ENCODE measurements around the gene TMEM43.

Gene TMEM43

DNA sequence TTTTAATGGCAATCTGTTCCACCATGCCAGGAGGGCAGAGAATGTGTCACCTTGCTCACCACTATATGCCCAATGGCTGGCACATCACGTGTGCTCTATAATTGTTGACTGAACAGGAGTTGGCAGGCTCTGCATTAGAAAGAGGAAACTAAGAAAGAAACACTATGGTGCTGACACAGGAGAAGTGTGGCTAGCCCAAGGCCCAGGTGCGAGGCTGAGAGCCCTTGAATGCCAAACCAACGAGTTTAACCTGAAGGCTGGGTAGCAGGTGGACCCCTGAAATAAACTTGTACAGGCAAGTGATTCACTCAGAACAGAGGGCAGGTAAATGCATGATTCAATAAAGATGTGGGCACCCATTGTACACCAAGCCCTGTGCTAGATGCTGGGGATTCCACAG lies 2.6 kb upstream of the TMEM43 start:
- DNase-seq, result no peak

GRCh38 chr3:14123308-14124222 lies 1.3 kb upstream of the TMEM43 start:
- peak; percentile 24 for DNase-seq

DNA sequence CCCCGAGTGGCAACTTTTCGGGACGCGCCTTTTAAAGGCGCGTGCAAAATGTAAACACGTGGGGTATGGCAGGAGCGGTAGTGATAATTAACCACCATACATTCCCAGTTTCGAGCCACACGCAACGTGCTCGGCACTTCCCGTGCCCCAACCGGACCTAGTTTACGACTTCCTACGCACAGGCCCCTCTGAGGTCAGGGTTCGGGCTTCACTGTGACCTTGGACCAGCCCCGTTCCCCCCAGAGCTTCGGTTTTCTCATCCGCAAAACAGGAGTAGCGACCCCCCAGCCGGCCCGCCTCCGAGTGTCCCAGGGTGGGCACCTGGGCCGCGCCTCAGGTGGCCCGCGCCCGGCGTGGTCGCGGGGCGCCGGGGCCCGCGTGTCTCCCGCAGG lies 633 bp upstream of the TMEM43 start:
- DNase-seq, result peak; percentile 84

DNA sequence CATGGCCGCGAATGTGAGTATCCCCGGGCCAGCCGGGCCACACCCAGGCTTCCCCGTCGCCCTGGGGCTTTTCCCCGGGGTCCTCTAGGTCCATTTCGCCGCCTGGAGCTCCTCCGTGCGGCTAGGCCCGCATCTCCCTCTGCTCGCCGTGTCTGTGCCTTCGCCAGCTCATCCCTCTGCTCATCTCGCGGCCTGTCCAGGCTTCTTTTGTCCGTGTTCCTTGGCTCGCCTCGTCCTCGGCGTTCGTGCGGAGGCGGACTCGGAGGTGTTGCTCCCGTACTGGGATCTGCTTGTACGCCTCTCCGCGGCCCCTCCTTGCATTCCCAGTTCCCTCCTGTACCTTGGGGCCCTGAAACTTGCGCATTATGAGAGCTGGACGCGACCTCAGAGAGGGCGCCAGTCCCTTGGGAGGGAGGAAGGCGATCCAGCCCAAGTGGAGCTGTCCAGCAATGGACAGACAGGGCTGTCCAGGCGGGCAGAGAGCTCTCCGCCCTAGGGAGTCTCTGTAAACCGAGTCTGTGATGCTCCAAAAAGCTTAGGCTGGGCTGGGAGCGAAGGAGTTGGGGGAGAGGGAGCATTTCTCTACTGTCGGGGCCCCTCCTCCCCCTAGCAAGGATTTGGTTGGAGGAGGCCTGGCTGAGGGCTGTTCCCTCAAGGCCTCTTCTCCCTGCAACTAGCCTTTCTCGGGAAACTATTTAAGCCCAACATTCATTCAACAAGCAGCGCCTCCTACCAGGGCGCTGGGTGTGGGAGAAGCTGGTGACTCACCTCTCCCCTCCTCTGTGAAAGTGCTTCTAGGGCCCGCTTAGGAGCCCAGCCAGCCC lies 553 bp downstream of the TMEM43 start:
- peak; percentile 93 for DNase-seq

- no peak for DNase-seq
These were observed 1.4 kb downstream of the TMEM43 start for GRCh38 chr3:14126017-14126886.

- DNase-seq, result peak; percentile 31
These were observed 2.1 kb downstream of the TMEM43 start for GRCh38 chr3:14126887-14127505.

DNA sequence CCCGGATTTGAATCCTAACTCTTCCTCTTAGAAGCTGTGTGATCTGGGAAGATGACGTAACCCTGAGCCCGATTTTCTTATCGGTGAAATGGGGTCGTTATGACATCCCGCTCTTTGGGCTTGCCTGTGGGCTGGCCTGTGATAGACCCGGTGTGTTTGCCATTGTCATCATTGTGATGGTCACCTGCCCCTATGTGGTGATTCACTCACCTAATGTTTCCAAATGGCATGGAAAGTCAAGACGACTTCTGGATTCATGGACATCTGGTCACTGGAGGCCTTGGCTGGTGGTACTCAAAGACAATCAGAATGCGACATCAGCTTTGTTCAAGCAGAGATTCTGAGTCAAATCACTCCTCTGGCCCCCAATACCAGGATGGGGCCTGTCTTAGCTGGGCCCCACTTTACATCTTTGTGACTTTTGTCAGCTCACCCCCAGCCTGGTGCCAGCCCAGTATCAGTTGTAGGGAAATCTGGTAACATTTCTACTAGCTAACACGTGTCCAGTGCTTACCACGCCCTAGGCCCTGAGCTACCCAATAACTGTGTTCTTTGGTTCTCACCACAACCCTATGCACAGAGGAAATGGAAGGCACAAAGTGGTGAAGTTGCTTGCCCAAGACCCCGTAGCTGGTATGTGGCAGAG lies 2.8 kb downstream of the TMEM43 start:
- DNase-seq, result no peak

DNA sequence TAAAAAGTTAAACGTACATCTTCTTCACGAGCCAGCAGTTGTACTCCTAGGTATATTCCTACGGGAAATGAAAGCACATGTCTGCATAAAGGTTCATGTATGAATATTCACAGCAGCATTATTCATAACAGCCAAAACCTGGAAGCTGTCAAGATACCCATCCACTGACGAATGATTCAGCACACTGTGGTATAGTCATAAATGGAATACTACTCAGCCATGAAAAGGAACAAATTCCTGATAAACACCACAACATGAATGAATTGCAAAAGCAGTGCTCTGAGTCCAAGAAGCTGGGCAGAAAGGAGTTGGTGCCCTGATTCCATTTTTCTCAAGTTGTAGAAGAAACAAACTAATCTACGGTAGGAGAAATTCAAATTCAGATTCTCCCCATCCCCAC lies 3.9 kb downstream of the TMEM43 start:
- DNase-seq, result no peak

DNA sequence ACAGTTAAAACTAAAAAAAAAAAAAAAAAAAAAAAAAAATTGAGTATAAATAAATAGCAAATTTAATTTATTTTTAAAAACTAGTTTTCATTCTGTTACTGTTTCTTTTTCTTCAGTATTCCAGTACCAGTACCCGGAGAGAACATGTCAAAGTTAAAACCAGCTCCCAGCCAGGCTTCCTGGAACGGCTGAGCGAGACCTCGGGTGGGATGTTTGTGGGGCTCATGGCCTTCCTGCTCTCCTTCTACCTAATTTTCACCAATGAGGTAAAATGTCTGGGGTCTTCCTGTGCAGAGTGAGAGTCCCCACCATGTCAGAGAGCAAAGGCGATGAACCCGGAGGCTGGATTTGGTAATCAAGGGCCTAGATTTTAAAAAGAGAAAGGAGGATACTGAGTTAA lies 4.4 kb downstream of the TMEM43 start:
- no peak for DNase-seq

DNA sequence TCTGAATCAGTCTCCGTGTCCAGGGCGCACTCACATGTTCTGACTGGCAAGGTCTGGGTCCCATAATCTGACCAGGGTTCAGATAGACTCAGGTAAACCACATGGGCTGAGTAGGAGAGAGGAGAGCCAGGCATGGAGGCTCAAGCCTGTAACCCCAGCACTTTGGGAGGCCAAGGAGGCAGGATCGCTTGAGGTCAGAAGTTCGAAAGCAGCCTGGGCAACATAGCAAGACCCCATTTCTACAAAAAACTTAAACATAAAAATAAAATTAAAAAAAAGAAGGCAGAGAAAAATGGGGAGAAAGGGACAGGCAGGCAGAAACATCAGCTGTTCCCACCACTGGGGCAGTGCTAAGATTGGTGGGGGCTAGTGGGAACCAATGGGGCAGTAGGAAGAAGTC lies 5.4 kb downstream of the TMEM43 start:
- no peak for DNase-seq

DNA sequence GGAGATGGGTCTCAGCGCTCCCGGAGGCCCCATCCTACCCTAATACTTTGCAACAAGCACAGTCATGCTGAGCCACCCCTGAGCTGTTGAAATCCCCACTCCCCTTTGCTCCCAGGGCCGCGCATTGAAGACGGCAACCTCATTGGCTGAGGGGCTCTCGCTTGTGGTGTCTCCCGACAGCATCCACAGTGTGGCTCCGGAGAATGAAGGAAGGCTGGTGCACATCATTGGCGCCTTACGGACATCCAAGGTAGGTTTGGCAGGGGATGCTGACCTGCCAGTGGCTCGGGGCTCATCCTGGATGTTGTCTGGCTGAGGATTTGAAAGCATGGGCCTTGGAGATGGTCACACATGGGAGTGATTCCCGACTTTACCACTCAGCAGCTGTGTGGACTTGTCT lies 5.9 kb downstream of the TMEM43 start:
- DNase-seq, result no peak

DNA sequence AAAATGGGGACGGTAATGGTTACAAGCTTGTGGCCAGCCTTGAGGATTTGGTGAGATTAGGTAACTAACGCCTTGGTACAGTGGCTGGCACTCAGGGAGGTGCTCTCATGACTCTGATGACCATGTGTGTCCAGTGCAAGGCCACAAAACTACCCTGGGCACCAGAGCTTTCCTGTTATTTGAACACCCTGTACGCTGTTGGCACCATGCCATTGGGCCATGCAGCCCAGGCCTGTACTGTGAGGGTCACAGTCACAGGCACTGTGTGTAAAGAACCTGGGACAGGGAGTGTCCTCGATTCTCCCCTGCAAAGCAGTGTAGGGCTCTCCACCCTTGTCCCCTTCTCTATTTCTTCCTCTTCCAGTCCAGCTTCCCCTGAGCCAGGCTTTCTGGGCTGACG lies 6.3 kb downstream of the TMEM43 start:
- DNase-seq, result no peak

GRCh38 chr3:14132120-14132519 lies 7.3 kb downstream of the TMEM43 start:
- DNase-seq, result no peak

DNA sequence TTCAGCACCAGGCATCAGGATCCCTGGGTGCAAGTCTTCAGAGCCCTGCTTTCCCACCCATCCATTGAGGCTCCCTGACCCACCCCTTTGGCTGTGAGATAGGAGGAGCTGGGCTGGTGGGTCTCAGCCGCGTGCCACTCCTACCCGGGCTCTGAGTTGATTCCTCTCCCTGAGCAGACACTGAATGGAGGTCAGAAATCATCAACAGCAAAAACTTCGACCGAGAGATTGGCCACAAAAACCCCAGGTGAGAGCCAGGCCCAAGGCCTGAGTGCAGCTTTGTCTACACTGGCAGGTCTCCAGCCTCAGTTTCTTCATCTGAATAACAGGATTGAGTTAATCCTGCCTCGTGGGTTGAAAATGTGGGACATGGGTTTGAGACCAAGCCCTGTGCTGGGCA lies 7.8 kb downstream of the TMEM43 start:
- DNase-seq, result no peak

DNA sequence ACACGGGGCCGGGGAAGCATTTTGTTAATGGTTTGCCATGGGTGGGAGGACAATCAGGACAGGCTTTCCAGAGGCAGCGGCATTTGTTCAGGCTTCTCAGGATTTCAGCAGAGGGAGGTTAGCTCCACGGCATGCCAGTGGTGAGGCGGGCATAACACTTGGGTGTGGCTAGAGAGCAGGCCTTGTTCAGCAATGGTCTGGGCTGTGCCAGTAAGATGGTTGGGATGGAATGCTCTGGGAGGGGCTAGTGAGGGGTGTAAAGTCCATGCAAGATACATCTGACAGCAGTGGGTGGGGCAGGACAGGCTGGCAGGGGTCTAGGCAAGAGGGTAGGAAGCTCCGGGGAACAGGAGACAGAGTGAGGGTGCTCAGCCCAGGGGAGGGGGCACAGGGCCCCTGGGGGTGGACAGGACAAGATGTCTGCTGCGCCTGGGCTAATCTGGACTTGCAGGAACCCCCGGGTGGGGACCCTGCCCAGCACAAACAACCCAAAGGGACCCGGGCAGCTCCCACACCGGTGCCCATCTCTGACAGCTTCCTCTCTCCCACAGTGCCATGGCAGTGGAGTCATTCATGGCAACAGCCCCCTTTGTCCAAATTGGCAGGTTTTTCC lies 8.4 kb downstream of the TMEM43 start:
- DNase-seq, result no peak

- DNase-seq, result no peak
These were observed 9.0 kb downstream of the TMEM43 start for GRCh38 chr3:14133876-14134275.

DNA sequence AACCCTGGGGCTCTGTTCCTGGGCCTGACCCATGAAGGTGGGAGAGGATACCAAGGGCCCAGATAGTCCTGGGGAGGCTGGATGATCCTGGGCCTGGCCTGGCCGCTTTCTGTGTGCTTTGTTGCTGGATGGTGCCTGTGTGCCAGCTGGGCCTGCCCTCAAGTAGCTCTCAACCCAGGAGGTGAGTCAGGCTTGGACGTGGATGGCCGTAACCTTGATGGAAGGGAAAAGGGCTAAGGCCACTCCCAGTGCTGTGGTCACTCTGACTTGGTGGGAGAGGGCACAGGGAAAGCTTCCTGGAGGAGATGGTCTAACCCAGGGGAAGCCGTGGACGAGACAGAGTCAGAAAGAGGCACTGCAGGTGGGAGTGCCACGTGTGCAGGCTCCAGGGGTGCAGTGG lies 9.4 kb downstream of the TMEM43 start:
- DNase-seq, result no peak

DNA sequence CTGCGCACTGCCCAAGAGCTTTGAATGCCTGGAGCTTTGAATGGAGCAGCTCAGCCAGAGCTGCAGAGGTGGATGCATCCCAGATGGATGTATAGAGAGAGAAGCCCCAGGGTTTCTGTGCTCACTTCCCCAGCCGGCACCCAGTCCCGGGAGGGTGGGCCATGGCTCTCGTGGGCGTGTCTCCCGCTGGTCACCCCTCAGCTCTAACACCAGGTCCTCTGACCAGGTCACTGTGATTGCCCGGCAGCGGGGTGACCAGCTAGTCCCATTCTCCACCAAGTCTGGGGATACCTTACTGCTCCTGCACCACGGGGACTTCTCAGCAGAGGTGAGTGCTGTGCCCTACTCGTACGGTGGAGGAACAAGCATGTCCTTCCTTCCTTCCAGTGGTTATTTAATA lies 10.7 kb downstream of the TMEM43 start:
- no peak for DNase-seq

- no peak for DNase-seq
These were observed 12.2 kb downstream of the TMEM43 start for GRCh38 chr3:14137004-14137403.

- no peak for DNase-seq
These were observed 12.6 kb downstream of the TMEM43 start for GRCh38 chr3:14137445-14137844.

DNA sequence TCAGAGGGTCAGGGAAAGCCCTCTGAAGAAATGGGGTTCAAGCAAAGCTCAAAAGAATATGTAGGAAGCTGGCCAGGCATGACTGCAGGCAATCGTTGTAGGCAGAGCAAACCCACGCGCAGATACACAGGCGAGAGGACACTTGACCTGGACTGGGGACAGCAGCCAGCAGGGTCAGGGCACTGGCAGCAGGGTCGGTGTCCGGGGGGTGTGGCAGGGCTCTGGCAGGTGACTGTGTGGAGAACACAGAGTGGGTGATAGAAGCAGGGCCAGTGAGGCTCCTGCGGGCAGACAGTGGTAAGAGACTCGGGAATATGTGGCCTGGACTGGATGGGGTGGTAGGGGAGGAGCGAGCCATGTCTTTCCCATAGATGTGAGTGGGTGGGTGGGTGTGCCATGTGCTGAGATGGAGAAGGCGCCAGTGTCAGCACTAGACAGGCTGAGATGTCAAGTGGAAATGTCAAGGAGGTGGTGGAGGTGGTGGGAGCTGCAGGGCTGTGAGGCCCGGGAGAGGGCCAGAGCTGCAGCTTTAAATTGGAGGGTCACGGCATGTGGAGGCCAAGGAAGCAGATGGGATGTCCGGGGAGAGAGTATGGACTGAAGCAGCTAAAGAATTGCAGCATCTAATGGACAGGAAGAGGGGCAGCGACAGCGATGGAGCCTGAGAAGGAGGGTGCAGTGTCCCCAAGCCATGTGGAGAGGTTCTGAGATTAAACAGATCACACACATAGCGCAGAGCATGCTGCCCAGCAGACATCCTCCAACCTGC lies 13.4 kb downstream of the TMEM43 start:
- no peak for DNase-seq

Measured in hematopoietic multipotent progenitor cell treated with erythropoietin and hydrocortisone succinate and interleukin-3 and kit ligand, for 8 days (in vitro differentiated cells).